Measurements from ENCODE around the gene GNAI3. TPM values are rescaled to one million over a fixed set of nuclear protein-coding genes. Genes with fewer than 3 reads are reported as not detected.
A peak's percentile ranks its signal among the peaks of the same experiment; 100 is the strongest.

GNAI3 gene
- total and polyA plus RNA-seq, 2 of the 13 experiments (the other 11 are each of a cell fraction or from before 2014, with no cell fraction given), result 4.3 to 9.0 TPM

- TF ChIP-seq ZFP36L1 (CRISPR knock-in tag; IDR thresholded peaks at IDR 0.05) (no peak), PPARG (CRISPR knock-in tag; conservative IDR thresholded peaks at IDR 0.05) (peak; percentile 36; the same call in 1 of the 2 replicates), ZNF335 (CRISPR knock-in tag; IDR thresholded peaks at IDR 0.05) (peak; percentile 34; the same call in 1 of the 2 replicates), NFE2L1 (CRISPR knock-in tag; IDR thresholded peaks at IDR 0.05; ENCODE audit: borderline replicate concordance) (no peak), ZSCAN9 (CRISPR knock-in tag; IDR thresholded peaks at IDR 0.05; ENCODE audit: borderline replicate concordance) (0 out of 2 replicates have a peak, but pooled peaks have one; percentile 73), NONO (IDR thresholded peaks at IDR 0.05) (no peak), NONO (CRISPR knock-in tag; conservative IDR thresholded peaks at IDR 0.05) (peak; percentile 87), JARID2 (CRISPR knock-in tag; IDR thresholded peaks at IDR 0.05; ENCODE audit: insufficient replicate concordance) (no peak), TIGD3 (CRISPR knock-in tag; IDR thresholded peaks at IDR 0.05; ENCODE audit: borderline replicate concordance) (no peak), RBM22 (optimal IDR thresholded peaks at IDR 0.05; ENCODE audit: low read length) (no peak), PREB (CRISPR knock-in tag; IDR thresholded peaks at IDR 0.05) (no peak), FIP1L1 (IDR thresholded peaks at IDR 0.05; ENCODE audit: borderline replicate concordance, insufficient read depth, low read depth, low read length) (no peak), BHLHE40 (IDR thresholded peaks at IDR 0.05; ENCODE audit: low read length) (no peak), ZNF232 (CRISPR knock-in tag; IDR thresholded peaks at IDR 0.05; ENCODE audit: borderline replicate concordance) (no peak; the same call in 1 of the 2 replicates), BCL6 (CRISPR knock-in tag; IDR thresholded peaks at IDR 0.05) (no peak), IKZF1 (IDR thresholded peaks at IDR 0.05) (no peak), MYC (CRISPR knock-in tag; IDR thresholded peaks at IDR 0.05; ENCODE audit: borderline replicate concordance) (peak; percentile 60; the same call in 1 of the 2 replicates), ZNF382 (CRISPR knock-in tag; IDR thresholded peaks at IDR 0.05; ENCODE audit: borderline replicate concordance) (no peak), FOXK2 (IDR thresholded peaks at IDR 0.05) (no peak)
- TF ChIP-seq, protein P1, sequence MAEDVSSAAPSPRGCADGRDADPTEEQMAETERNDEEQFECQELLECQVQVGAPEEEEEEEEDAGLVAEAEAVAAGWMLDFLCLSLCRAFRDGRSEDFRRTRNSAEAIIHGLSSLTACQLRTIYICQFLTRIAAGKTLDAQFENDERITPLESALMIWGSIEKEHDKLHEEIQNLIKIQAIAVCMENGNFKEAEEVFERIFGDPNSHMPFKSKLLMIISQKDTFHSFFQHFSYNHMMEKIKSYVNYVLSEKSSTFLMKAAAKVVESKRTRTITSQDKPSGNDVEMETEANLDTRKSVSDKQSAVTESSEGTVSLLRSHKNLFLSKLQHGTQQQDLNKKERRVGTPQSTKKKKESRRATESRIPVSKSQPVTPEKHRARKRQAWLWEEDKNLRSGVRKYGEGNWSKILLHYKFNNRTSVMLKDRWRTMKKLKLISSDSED (CRISPR knock-in tag; IDR thresholded peaks at IDR 0.05), result no peak
- TF ChIP-seq, protein P2, sequence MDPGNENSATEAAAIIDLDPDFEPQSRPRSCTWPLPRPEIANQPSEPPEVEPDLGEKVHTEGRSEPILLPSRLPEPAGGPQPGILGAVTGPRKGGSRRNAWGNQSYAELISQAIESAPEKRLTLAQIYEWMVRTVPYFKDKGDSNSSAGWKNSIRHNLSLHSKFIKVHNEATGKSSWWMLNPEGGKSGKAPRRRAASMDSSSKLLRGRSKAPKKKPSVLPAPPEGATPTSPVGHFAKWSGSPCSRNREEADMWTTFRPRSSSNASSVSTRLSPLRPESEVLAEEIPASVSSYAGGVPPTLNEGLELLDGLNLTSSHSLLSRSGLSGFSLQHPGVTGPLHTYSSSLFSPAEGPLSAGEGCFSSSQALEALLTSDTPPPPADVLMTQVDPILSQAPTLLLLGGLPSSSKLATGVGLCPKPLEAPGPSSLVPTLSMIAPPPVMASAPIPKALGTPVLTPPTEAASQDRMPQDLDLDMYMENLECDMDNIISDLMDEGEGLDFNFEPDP (CRISPR knock-in tag; conservative IDR thresholded peaks at IDR 0.05), result no peak
- TF ChIP-seq, protein P3, sequence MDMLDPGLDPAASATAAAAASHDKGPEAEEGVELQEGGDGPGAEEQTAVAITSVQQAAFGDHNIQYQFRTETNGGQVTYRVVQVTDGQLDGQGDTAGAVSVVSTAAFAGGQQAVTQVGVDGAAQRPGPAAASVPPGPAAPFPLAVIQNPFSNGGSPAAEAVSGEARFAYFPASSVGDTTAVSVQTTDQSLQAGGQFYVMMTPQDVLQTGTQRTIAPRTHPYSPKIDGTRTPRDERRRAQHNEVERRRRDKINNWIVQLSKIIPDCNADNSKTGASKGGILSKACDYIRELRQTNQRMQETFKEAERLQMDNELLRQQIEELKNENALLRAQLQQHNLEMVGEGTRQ (IDR thresholded peaks at IDR 0.05; ENCODE audit: low read depth, low read length), result no peak
- TF ChIP-seq, protein P3 (CRISPR knock-in tag; IDR thresholded peaks at IDR 0.05; ENCODE audit: borderline replicate concordance), result no peak; the same call in 1 of the 2 replicates
Observed at GRCh38 chr1:109655615-109656519, 107.5 kb downstream of the GNAI3 start, which contains the start of gene GSTM4 (continued).
